ENCODE data around the gene FAM136A. TPM values are rescaled to one million over a fixed set of nuclear protein-coding genes. Genes with fewer than 3 reads are reported as not detected.

The FAM136A gene
- total and polyA plus RNA-seq, 2 of the 13 experiments (the other 11 are each of a cell fraction or from before 2014, with no cell fraction given), result 77.8 to 126 TPM

DNA sequence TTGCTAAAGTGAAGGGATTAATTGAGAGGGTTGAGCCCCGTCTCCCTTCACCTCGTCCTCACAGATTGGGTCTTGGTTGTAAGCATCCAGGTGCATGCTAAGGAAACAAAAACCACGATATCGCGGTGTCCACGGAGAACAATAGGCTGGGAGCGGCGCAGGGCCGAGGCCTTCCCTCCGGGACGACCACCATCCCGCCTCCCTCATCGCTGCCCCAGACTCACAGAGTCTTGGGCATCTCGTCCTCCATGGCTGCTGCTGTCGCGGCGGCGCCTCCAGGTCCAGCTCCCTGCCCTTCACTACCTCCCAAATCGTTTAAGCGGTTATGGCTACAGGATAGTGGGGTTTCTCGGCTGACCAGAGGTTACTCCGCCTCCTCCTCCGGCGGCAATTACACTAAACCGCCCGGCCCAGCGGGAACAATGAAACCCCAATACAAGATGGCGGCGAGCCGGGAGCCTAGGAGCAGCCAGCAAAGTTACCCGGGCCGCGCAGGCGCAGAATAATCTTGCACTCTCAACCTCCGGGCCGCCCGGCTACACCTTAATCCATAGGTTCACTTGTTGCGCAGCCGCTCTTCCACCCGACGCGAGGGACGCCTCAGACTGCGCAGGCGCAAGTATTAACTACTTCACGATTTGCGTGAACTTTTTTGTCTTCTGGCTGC lies 53.6 kb downstream of the FAM136A start, which contains the start of gene TIA1 (continued):
- TF ChIP-seq SRSF4 (IDR thresholded peaks at IDR 0.05; ENCODE audit: low read depth, low read length, poor library complexity, severe bottlenecking) (no peak), MTF2 (CRISPR knock-in tag; IDR thresholded peaks at IDR 0.05; ENCODE audit: borderline replicate concordance) (no peak), NCOR1 (IDR thresholded peaks at IDR 0.05; ENCODE audit: borderline replicate concordance, low read length) (no peak), SMAD9 (CRISPR knock-in tag; IDR thresholded peaks at IDR 0.05) (0 out of 2 replicates have a peak, but pooled peaks have one; percentile 67), PHB2 (IDR thresholded peaks at IDR 0.05; ENCODE audit: partially characterized antibody) (no peak), NKX3-1 (CRISPR knock-in tag; IDR thresholded peaks at IDR 0.05) (peak; percentile 44; the same call in 1 of the 2 replicates), ZNF747 (CRISPR knock-in tag; IDR thresholded peaks at IDR 0.05; ENCODE audit: borderline replicate concordance) (peak; percentile 82; the same call in 1 of the 2 replicates), RCOR2 (CRISPR knock-in tag; IDR thresholded peaks at IDR 0.05) (0 out of 2 replicates have a peak, but pooled peaks have one; percentile 21), MAZ (IDR thresholded peaks at IDR 0.05; ENCODE audit: borderline replicate concordance, low read depth, low read length) (peak; percentile 70), MAZ (CRISPR knock-in tag; IDR thresholded peaks at IDR 0.05; ENCODE audit: low read depth) (peak; percentile 60), ZBTB1 (CRISPR knock-in tag; IDR thresholded peaks at IDR 0.05; ENCODE audit: borderline replicate concordance) (no peak), EZH2 (conservative IDR thresholded peaks at IDR 0.05; ENCODE audit: low read depth, low read length) (no peak), AGO2 (optimal IDR thresholded peaks at IDR 0.05; ENCODE audit: low read depth, low read length) (peak; percentile 92), ZNF326 (CRISPR knock-in tag; IDR thresholded peaks at IDR 0.05; ENCODE audit: borderline replicate concordance) (no peak; the same call in 1 of the 2 replicates), GFI1 (CRISPR knock-in tag; IDR thresholded peaks at IDR 0.05; ENCODE audit: borderline replicate concordance) (peak; percentile 30; the same call in 1 of the 2 replicates), NFE2L1 (CRISPR knock-in tag; IDR thresholded peaks at IDR 0.05; ENCODE audit: borderline replicate concordance) (0 out of 2 replicates have a peak, but pooled peaks have one; percentile 60)
- TF ChIP-seq, protein P1, sequence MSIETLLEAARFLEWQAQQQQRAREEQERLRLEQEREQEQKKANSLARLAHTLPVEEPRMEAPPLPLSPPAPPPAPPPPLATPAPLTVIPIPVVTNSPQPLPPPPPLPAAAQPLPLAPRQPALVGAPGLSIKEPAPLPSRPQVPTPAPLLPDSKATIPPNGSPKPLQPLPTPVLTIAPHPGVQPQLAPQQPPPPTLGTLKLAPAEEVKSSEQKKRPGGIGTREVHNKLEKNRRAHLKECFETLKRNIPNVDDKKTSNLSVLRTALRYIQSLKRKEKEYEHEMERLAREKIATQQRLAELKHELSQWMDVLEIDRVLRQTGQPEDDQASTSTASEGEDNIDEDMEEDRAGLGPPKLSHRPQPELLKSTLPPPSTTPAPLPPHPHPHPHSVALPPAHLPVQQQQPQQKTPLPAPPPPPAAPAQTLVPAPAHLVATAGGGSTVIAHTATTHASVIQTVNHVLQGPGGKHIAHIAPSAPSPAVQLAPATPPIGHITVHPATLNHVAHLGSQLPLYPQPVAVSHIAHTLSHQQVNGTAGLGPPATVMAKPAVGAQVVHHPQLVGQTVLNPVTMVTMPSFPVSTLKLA (IDR thresholded peaks at IDR 0.05), result no peak
- TF ChIP-seq, protein P2, sequence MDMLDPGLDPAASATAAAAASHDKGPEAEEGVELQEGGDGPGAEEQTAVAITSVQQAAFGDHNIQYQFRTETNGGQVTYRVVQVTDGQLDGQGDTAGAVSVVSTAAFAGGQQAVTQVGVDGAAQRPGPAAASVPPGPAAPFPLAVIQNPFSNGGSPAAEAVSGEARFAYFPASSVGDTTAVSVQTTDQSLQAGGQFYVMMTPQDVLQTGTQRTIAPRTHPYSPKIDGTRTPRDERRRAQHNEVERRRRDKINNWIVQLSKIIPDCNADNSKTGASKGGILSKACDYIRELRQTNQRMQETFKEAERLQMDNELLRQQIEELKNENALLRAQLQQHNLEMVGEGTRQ (IDR thresholded peaks at IDR 0.05; ENCODE audit: low read depth, low read length), result peak; percentile 33
- TF ChIP-seq, protein P2 (CRISPR knock-in tag; IDR thresholded peaks at IDR 0.05; ENCODE audit: borderline replicate concordance), result no peak
- TF ChIP-seq, protein P3, sequence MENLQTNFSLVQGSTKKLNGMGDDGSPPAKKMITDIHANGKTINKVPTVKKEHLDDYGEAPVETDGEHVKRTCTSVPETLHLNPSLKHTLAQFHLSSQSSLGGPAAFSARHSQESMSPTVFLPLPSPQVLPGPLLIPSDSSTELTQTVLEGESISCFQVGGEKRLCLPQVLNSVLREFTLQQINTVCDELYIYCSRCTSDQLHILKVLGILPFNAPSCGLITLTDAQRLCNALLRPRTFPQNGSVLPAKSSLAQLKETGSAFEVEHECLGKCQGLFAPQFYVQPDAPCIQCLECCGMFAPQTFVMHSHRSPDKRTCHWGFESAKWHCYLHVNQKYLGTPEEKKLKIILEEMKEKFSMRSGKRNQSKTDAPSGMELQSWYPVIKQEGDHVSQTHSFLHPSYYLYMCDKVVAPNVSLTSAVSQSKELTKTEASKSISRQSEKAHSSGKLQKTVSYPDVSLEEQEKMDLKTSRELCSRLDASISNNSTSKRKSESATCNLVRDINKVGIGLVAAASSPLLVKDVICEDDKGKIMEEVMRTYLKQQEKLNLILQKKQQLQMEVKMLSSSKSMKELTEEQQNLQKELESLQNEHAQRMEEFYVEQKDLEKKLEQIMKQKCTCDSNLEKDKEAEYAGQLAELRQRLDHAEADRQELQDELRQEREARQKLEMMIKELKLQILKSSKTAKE (CRISPR knock-in tag; IDR thresholded peaks at IDR 0.05; ENCODE audit: borderline replicate concordance), result no peak
- TF ChIP-seq, protein P4, sequence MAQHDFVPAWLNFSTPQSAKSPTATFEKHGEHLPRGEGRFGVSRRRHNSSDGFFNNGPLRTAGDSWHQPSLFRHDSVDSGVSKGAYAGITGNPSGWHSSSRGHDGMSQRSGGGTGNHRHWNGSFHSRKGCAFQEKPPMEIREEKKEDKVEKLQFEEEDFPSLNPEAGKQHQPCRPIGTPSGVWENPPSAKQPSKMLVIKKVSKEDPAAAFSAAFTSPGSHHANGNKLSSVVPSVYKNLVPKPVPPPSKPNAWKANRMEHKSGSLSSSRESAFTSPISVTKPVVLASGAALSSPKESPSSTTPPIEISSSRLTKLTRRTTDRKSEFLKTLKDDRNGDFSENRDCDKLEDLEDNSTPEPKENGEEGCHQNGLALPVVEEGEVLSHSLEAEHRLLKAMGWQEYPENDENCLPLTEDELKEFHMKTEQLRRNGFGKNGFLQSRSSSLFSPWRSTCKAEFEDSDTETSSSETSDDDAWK (CRISPR knock-in tag; IDR thresholded peaks at IDR 0.05), result no peak
- TF ChIP-seq, protein P5, sequence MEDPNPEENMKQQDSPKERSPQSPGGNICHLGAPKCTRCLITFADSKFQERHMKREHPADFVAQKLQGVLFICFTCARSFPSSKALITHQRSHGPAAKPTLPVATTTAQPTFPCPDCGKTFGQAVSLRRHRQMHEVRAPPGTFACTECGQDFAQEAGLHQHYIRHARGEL (CRISPR knock-in tag; IDR thresholded peaks at IDR 0.05), result no peak

All from HepG2 (cell line).